ENCODE data around the gene ZSWIM7. TPM values are rescaled to one million over a fixed set of nuclear protein-coding genes. Genes with fewer than 3 reads are reported as not detected.

Gene ZSWIM7
- total RNA-seq, 1 donor from 2014 or later, result 15.0 TPM

DNA sequence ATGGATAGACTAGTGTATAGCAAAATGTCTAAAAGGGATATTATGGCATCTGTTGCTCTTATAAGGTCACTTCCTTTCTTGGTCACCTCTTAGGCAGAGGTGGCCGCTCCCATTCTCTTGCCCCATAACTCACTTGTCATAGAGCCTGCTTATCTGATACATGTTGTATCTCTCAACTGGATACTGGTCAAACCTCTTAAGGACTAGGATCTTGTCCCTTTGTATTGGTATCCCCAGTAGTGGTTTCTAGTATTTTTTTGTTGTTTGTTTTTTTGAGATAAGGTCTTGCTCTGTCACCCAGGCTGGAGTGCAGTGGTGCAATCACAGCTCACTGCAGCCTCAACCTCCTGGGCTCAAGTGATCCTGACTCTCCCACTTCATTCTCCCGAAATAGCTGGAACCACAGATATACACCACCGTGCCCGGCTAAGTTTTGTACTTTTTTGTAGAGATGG lies 27.0 kb downstream of the ZSWIM7 start:
- no peak overlapping the region for H3K4me3 Mint-ChIP-seq
- CTCF ChIA-PET, result no interaction called here
- no peak for ATAC-seq (ENCODE audit: low read depth)

DNA sequence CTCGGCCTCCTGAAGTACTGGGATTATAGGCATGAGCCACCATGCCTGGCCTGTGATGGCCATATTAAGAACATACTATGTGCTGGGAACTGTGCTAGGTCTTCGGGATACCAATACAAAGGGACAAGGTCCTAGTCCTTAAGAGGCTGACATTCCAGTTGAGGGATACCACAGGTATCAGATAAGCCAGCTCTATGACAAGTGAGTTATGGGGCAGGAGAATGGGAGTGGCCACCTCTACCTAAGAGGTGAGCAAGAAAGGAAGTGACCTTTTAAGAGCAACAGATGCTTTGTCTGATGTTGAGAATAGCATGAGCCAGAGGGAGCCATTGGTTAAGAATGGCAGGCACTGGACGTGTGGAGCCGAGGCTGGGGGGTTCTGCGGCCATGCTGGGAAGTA lies 27.6 kb downstream of the ZSWIM7 start:
- CTCF ChIA-PET, result no interaction called here
- ATAC-seq (ENCODE audit: low read depth), result no peak
- intact Hi-C loops (cut with micrococcal nuclease), result no loop called here
- peaks cover under 1% of the 10 kb centered on the region for H3K4me1 Mint-ChIP-seq
- TF ChIP-seq, protein P1, sequence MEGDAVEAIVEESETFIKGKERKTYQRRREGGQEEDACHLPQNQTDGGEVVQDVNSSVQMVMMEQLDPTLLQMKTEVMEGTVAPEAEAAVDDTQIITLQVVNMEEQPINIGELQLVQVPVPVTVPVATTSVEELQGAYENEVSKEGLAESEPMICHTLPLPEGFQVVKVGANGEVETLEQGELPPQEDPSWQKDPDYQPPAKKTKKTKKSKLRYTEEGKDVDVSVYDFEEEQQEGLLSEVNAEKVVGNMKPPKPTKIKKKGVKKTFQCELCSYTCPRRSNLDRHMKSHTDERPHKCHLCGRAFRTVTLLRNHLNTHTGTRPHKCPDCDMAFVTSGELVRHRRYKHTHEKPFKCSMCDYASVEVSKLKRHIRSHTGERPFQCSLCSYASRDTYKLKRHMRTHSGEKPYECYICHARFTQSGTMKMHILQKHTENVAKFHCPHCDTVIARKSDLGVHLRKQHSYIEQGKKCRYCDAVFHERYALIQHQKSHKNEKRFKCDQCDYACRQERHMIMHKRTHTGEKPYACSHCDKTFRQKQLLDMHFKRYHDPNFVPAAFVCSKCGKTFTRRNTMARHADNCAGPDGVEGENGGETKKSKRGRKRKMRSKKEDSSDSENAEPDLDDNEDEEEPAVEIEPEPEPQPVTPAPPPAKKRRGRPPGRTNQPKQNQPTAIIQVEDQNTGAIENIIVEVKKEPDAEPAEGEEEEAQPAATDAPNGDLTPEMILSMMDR (IDR thresholded peaks at IDR 0.05), result no peak
- H3K36me3 Mint-ChIP-seq (ENCODE audit: low read depth), result peaks cover 21% of the 10 kb centered on the region
- no peak overlapping the region for H3K27ac Mint-ChIP-seq
- no peak for DNase-seq
- POLR2A ChIA-PET, result no interaction called here
- H3K4me3 Mint-ChIP-seq, result no peak overlapping the region
- H3K27me3 Mint-ChIP-seq, result peaks cover 15% of the 10 kb centered on the region
- H3K9me3 Mint-ChIP-seq, result no peaks in the 10 kb centered on the region

More for the DNA sequence above, 27.0 kb downstream of the ZSWIM7 start:
- Mint-ChIP-seq H3K36me3 (ENCODE audit: low read depth) (peaks cover 25% of the 10 kb centered on the region), H3K4me1 (no peaks in the 10 kb centered on the region), H3K27ac (no peak overlapping the region), H3K9me3 (no peaks in the 10 kb centered on the region), H3K27me3 (peaks cover 15% of the 10 kb centered on the region)
- TF ChIP-seq, protein P1 (IDR thresholded peaks at IDR 0.05), result no peak
- DNase-seq, result no peak
- POLR2A ChIA-PET, result no interaction called here
- intact Hi-C loops (cut with micrococcal nuclease), result no loop called here

DNA sequence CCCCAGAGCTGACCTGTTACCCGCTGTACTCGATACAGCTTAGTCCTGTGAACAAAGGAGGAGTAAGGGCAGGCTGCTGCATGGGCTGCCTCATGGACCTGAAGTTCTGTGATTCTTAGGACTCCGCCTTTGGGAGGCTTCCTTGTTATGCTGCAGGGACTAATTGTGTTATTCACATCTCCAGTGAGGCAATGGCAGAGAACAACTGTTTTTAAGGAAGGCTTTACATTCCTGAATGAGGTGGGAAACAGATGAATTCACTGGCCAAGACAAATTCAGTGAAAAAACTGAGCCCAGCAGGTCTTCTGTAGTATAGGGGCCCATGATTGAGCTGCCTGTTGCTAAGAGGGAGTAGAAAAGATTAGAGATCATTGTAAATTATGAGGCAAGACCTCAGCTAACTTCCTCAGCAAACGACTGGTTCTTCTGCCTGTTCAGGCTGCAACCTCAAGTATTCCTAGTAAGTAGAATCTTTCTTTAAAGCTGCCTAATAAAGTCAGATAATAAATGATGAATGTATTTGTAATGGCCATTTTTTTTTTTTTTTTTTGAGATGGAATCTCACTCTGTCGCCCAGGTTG lies 28.3 kb downstream of the ZSWIM7 start:
- DNase-seq (no peak), ATAC-seq (ENCODE audit: low read depth) (no peak)
- peaks cover 19% of the 10 kb centered on the region for H3K27me3 Mint-ChIP-seq
- H3K27ac Mint-ChIP-seq, result no peak overlapping the region
- peaks cover 17% of the 10 kb centered on the region for H3K36me3 Mint-ChIP-seq (ENCODE audit: low read depth)
- H3K4me1 Mint-ChIP-seq, result peaks cover 7% of the 10 kb centered on the region
- ChIA-PET POLR2A (no interaction called here), CTCF (no interaction called here)
- TF ChIP-seq, protein P1 (IDR thresholded peaks at IDR 0.05), result no peak
- H3K9me3 Mint-ChIP-seq, result no peaks in the 10 kb centered on the region
- H3K4me3 Mint-ChIP-seq, result no peak overlapping the region
- intact Hi-C loops (cut with micrococcal nuclease), result no loop called here

DNA sequence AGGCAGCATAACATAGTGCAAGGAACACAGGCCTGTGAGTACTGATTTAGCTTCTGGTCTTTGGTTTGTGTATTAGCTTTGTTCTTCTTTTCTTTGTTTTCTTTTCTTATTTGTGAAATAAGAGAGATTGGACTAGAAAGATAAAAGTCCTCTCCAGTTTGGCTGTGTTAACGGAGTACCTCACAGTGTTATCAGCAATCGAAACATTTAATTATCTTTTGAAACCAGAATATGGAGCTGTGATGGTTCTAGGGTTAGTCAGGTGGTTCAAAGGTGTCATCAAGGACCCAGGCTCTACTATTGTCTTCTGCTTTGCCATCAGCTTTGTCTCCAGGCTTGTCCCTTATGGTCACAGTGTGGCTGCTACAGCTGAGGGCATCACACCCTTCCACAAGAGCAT lies 29.0 kb downstream of the ZSWIM7 start:
- intact Hi-C loops (cut with micrococcal nuclease), result no loop called here
- no peak for DNase-seq
- no peak for ATAC-seq (ENCODE audit: low read depth)
- ChIA-PET POLR2A (no interaction called here), CTCF (no interaction called here)
- peaks cover 8% of the 10 kb centered on the region for H3K4me1 Mint-ChIP-seq
- H3K36me3 Mint-ChIP-seq (ENCODE audit: low read depth), result peaks cover 12% of the 10 kb centered on the region
- no peaks in the 10 kb centered on the region for H3K9me3 Mint-ChIP-seq
- peaks cover 19% of the 10 kb centered on the region for H3K27me3 Mint-ChIP-seq
- H3K27ac Mint-ChIP-seq, result no peak overlapping the region
- TF ChIP-seq, protein P1 (IDR thresholded peaks at IDR 0.05), result no peak
- no peak overlapping the region for H3K4me3 Mint-ChIP-seq

DNA sequence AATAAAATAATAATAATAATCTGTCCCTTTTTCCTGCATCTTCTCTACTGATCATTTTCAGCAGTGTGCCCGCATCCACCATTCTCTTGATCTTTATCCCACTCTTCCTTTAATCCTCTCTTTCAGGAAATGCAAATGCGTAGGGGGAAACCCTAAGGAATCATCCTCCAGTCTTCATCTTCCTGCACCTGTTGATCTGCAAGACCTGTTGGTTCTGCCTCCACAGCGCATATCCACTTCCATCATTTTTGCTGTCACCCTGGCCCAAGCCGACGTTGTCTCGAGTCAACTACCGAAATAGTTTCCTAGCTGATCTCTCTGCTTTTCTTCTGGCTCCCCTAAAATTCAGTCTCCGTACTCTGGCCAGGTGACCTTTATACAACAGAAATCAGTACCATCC lies 30.0 kb downstream of the ZSWIM7 start:
- ChIA-PET CTCF (no interaction called here), POLR2A (no interaction called here)
- DNase-seq (no peak), ATAC-seq (ENCODE audit: low read depth) (no peak)
- peaks cover 11% of the 10 kb centered on the region for H3K4me1 Mint-ChIP-seq
- no peak overlapping the region for H3K27ac Mint-ChIP-seq
- TF ChIP-seq, protein P1 (IDR thresholded peaks at IDR 0.05), result no peak
- H3K4me3 Mint-ChIP-seq, result no peak overlapping the region
- H3K9me3 Mint-ChIP-seq, result no peaks in the 10 kb centered on the region
- H3K27me3 Mint-ChIP-seq, result peaks cover 23% of the 10 kb centered on the region
- peaks cover 2% of the 10 kb centered on the region for H3K36me3 Mint-ChIP-seq (ENCODE audit: low read depth)
- intact Hi-C loops (cut with micrococcal nuclease), result no loop called here
